Measurements from ENCODE around the gene ZNF497. TPM values are rescaled to one million over a fixed set of nuclear protein-coding genes. Genes with fewer than 3 reads are reported as not detected.
A peak's percentile ranks its signal among the peaks of the same experiment; 100 is the strongest.

Gene ZNF497
- total and polyA plus RNA-seq, 2 of the 13 experiments (the other 11 are each of a cell fraction or from before 2014, with no cell fraction given) = 1.5 to 1.9 TPM

DNA sequence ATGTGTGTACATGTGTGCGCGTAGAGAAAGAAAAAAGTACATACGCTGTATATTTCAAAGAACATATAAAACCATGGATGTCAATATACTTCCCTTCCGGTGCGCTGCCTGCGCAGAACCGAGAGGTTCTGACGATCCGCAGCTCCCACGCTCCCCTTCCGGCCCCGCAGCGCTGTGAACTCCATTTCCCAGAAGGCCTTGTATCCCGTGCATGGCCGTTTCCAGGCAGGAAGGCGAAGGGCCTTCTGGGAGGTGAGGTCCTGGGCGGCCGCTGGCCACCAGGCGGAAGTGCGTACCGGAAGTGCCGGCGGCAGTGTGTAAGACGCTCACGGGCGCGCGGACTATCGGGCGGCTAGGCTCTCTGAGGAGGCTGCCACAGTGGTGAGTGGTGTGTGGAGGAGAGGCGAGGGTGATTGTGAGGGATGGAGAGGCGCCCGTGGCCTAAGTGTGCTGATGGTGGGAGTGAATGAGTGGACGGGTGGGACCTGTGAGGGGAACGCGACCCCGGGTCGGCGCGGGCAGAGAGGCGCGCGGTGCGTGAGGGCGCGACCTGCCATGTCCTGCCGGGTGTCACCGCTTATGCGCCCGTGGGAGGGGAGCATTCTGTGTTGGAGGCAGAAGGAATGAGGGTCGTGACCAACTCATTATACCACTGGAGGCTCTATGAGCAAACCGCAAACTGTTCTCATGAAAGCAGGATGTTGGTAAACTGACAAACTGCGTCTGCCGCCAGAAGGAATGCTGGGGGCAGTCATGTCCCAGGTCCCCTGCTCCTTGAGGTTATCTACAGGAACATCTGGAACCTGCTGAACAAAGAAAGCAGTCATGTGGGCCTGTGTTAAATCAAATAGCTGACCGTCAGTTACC, 57.3 kb downstream of the ZNF497 start, which contains the start of gene ERVK3-1 (continued):
- TF ChIP-seq, protein P1, sequence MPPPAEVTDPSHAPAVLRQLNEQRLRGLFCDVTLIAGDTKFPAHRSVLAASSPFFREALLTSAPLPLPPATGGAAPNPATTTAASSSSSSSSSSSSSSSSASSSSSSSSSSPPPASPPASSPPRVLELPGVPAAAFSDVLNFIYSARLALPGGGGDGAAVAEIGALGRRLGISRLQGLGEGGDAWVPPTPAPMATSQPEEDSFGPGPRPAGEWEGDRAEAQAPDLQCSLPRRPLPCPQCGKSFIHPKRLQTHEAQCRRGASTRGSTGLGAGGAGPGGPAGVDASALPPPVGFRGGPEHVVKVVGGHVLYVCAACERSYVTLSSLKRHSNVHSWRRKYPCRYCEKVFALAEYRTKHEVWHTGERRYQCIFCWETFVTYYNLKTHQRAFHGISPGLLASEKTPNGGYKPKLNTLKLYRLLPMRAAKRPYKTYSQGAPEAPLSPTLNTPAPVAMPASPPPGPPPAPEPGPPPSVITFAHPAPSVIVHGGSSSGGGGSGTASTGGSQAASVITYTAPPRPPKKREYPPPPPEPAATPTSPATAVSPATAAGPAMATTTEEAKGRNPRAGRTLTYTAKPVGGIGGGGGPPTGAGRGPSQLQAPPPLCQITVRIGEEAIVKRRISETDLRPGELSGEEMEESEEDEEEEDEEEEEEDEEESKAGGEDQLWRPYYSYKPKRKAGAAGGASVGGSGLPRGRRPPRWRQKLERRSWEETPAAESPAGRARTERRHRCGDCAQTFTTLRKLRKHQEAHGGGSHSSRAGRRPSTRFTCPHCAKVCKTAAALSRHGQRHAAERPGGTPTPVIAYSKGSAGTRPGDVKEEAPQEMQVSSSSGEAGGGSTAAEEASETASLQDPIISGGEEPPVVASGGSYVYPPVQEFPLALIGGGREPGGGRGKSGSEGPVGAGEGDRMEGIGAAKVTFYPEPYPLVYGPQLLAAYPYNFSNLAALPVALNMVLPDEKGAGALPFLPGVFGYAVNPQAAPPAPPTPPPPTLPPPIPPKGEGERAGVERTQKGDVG (CRISPR knock-in tag; IDR thresholded peaks at IDR 0.05; ENCODE audit: borderline replicate concordance) = 0 out of 2 replicates have a peak, but pooled peaks have one; percentile 77
- TF ChIP-seq ELF4 (CRISPR knock-in tag; IDR thresholded peaks at IDR 0.05; ENCODE audit: borderline replicate concordance) = peak; percentile 96; the same call in 1 of the 2 replicates
- TF ChIP-seq NCOA2 (CRISPR knock-in tag; IDR thresholded peaks at IDR 0.05) = no peak
- TF ChIP-seq, protein P2, sequence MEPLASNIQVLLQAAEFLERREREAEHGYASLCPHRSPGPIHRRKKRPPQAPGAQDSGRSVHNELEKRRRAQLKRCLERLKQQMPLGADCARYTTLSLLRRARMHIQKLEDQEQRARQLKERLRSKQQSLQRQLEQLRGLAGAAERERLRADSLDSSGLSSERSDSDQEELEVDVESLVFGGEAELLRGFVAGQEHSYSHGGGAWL (CRISPR knock-in tag; IDR thresholded peaks at IDR 0.05) = peak; percentile 88; the same call in 1 of the 2 replicates
- TF ChIP-seq, protein P3, sequence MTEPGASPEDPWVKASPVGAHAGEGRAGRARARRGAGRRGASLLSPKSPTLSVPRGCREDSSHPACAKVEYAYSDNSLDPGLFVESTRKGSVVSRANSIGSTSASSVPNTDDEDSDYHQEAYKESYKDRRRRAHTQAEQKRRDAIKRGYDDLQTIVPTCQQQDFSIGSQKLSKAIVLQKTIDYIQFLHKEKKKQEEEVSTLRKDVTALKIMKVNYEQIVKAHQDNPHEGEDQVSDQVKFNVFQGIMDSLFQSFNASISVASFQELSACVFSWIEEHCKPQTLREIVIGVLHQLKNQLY (CRISPR knock-in tag; IDR thresholded peaks at IDR 0.05) = peak; percentile 69
- peak; percentile 90; the same call in 1 of the 2 replicates for TF ChIP-seq ZNF598 (CRISPR knock-in tag; IDR thresholded peaks at IDR 0.05; ENCODE audit: borderline replicate concordance)
- TF ChIP-seq ZNF556 (CRISPR knock-in tag; IDR thresholded peaks at IDR 0.05; ENCODE audit: borderline replicate concordance) = peak; percentile 85; the same call in 1 of the 2 replicates
- TF ChIP-seq, protein P4, sequence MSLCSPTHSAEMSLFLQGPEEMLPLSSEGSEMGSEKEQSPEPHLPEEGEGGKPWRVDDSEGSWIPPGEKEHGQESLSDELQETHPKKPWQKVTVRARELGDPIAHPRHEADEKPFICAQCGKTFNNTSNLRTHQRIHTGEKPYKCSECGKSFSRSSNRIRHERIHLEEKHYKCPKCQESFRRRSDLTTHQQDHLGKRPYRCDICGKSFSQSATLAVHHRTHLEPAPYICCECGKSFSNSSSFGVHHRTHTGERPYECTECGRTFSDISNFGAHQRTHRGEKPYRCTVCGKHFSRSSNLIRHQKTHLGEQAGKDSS (CRISPR knock-in tag; IDR thresholded peaks at IDR 0.05; ENCODE audit: borderline replicate concordance, low read depth) = peak; percentile 7; the same call in 1 of the 2 replicates
- TF ChIP-seq ZFP37 (CRISPR knock-in tag; IDR thresholded peaks at IDR 0.05; ENCODE audit: borderline replicate concordance) = 0 out of 2 replicates have a peak, but pooled peaks have one; percentile 40
- 0 out of 2 replicates have a peak, but pooled peaks have one; percentile 13 for TF ChIP-seq ZNF558 (CRISPR knock-in tag; IDR thresholded peaks at IDR 0.05; ENCODE audit: borderline replicate concordance)
- peak; percentile 65 for TF ChIP-seq SP2 (CRISPR knock-in tag; IDR thresholded peaks at IDR 0.05)
- TF ChIP-seq YEATS2 (CRISPR knock-in tag; IDR thresholded peaks at IDR 0.05; ENCODE audit: borderline replicate concordance) = peak; percentile 92
- TF ChIP-seq ZBTB21 (CRISPR knock-in tag; IDR thresholded peaks at IDR 0.05) = peak; percentile 93
- TF ChIP-seq SP4 (CRISPR knock-in tag; IDR thresholded peaks at IDR 0.05) = peak; percentile 46; the same call in 1 of the 2 replicates
- TF ChIP-seq, protein P5, sequence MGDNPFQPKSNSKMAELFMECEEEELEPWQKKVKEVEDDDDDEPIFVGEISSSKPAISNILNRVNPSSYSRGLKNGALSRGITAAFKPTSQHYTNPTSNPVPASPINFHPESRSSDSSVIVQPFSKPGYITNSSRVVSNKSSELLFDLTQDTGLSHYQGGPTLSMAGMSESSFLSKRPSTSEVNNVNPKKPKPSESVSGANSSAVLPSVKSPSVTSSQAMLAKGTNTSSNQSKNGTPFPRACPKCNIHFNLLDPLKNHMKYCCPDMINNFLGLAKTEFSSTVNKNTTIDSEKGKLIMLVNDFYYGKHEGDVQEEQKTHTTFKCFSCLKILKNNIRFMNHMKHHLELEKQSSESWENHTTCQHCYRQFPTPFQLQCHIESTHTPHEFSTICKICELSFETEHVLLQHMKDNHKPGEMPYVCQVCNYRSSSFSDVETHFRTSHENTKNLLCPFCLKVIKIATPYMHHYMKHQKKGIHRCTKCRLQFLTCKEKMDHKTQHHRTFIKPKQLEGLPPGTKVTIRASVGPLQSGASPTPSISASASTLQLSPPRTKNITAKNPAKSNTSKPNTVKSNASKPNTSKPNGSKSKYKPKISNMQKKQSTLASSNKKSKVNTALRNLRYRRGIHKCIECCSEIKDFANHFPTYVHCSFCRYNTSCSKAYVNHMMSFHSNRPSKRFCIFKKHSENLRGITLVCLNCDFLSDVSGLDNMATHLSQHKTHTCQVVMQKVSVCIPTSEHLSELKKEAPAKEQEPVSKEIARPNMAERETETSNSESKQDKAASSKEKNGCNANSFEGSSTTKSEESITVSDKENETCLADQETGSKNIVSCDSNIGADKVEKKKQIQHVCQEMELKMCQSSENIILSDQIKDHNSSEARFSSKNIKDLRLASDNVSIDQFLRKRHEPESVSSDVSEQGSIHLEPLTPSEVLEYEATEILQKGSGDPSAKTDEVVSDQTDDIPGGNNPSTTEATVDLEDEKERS (CRISPR knock-in tag; IDR thresholded peaks at IDR 0.05) = no peak
